Measurements from ENCODE around the gene PRSS16. TPM values are rescaled to one million over a fixed set of nuclear protein-coding genes. Genes with fewer than 3 reads are reported as not detected.

PRSS16 gene
- total RNA-seq, 2 donors from 2014 or later, result 12.5 to 14.1 TPM

GRCh38 chr6:27294409-27294808 is 46.9 kb downstream of the PRSS16 start:
- Histone ChIP-seq H3K27ac (ENCODE audit: low read depth, low read length) (no peak overlapping the region), H3K4me3 (ENCODE audit: low read length) (peak overlapping the region; percentile 91), H3K9me3 (ENCODE audit: control insufficient read depth, low read length) (no peaks in the 10 kb centered on the region), H3K36me3 (ENCODE audit: control insufficient read depth, insufficient read depth, low read length) (no peaks in the 10 kb centered on the region), H3K9ac (ENCODE audit: extremely low read depth, low read length, poor library complexity, severe bottlenecking) (no peak overlapping the region), H3K4me1 (ENCODE audit: control insufficient read depth, insufficient read depth, low read length) (no peaks in the 10 kb centered on the region), H3K27me3 (ENCODE audit: control insufficient read depth, insufficient read depth, low read length, poor library complexity, severe bottlenecking) (peaks cover 27% of the 10 kb centered on the region)
- DNase-seq, result no peak
- TF ChIP-seq CTCF (conservative IDR thresholded peaks at IDR 0.05), result no peak
- peaks cover 26% of the 10 kb centered on the region for H3K4me1 Mint-ChIP-seq
- WGBS, 2 experiments (ENCODE audit: insufficient coverage in 1 of 2, insufficient read length in 1 of 2), result 67 to 70% methylated on average over 2 to 5 of the region's 5 CpGs
- H3K27me3 Mint-ChIP-seq (ENCODE audit: insufficient read depth), result peaks cover 38% of the 10 kb centered on the region
- no peaks in the 10 kb centered on the region for H3K36me3 Mint-ChIP-seq (ENCODE audit: low read depth)
- H3K27ac Mint-ChIP-seq, result no peak overlapping the region
- peak overlapping the region; percentile 70 for H3K4me3 Mint-ChIP-seq
- no peaks in the 10 kb centered on the region for H3K9me3 Mint-ChIP-seq

GRCh38 chr6:27295301-27296079 is 48.0 kb downstream of the PRSS16 start:
- no peaks in the 10 kb centered on the region for H3K9me3 Mint-ChIP-seq
- no peaks in the 10 kb centered on the region for H3K9me3 ChIP-seq (ENCODE audit: control insufficient read depth, low read length)
- peaks cover 18% of the 10 kb centered on the region for H3K27me3 ChIP-seq (ENCODE audit: control insufficient read depth, insufficient read depth, low read length, poor library complexity, severe bottlenecking)
- H3K4me1 ChIP-seq (ENCODE audit: control insufficient read depth, insufficient read depth, low read length), result no peaks in the 10 kb centered on the region
- no peak overlapping the region for H3K27ac ChIP-seq (ENCODE audit: low read depth, low read length)
- H3K9ac ChIP-seq (ENCODE audit: extremely low read depth, low read length, poor library complexity, severe bottlenecking), result peak overlapping the region; percentile 21
- H3K27me3 Mint-ChIP-seq (ENCODE audit: insufficient read depth), result peaks cover 29% of the 10 kb centered on the region
- WGBS, 2 experiments (ENCODE audit: insufficient coverage in 1 of 2, insufficient read length in 1 of 2), result 3 to 4% methylated on average over 14 to 20 of the region's 20 CpGs
- peak overlapping the region; percentile 82 for H3K27ac Mint-ChIP-seq
- no peaks in the 10 kb centered on the region for H3K36me3 ChIP-seq (ENCODE audit: control insufficient read depth, insufficient read depth, low read length)
- peak; percentile 82 for DNase-seq
- peak overlapping the region; percentile 70 for H3K4me3 Mint-ChIP-seq
- H3K4me3 ChIP-seq (ENCODE audit: low read length), result peak overlapping the region; percentile 91
- peaks cover 20% of the 10 kb centered on the region for H3K4me1 Mint-ChIP-seq
- no peak for TF ChIP-seq CTCF (conservative IDR thresholded peaks at IDR 0.05)
- H3K36me3 Mint-ChIP-seq (ENCODE audit: low read depth), result no peaks in the 10 kb centered on the region

GRCh38 chr6:27296106-27296783 is 48.7 kb downstream of the PRSS16 start:
- Histone ChIP-seq H3K9me3 (ENCODE audit: control insufficient read depth, low read length) (no peaks in the 10 kb centered on the region), H3K4me3 (ENCODE audit: low read length) (peak overlapping the region; percentile 91), H3K4me1 (ENCODE audit: control insufficient read depth, insufficient read depth, low read length) (no peaks in the 10 kb centered on the region), H3K27ac (ENCODE audit: low read depth, low read length) (no peak overlapping the region), H3K9ac (ENCODE audit: extremely low read depth, low read length, poor library complexity, severe bottlenecking) (peak overlapping the region; percentile 21), H3K27me3 (ENCODE audit: control insufficient read depth, insufficient read depth, low read length, poor library complexity, severe bottlenecking) (peaks cover 11% of the 10 kb centered on the region), H3K36me3 (ENCODE audit: control insufficient read depth, insufficient read depth, low read length) (no peaks in the 10 kb centered on the region)
- Mint-ChIP-seq H3K4me1 (peaks cover 19% of the 10 kb centered on the region), H3K27me3 (ENCODE audit: insufficient read depth) (peaks cover 22% of the 10 kb centered on the region), H3K4me3 (peak overlapping the region; percentile 70), H3K36me3 (ENCODE audit: low read depth) (no peaks in the 10 kb centered on the region), H3K27ac (peak overlapping the region; percentile 82), H3K9me3 (no peaks in the 10 kb centered on the region)
- no peak for TF ChIP-seq CTCF (conservative IDR thresholded peaks at IDR 0.05)
- peak; percentile 89 for DNase-seq
- WGBS, 2 experiments (ENCODE audit: insufficient coverage in 1 of 2, insufficient read length in 1 of 2), result 1% methylated on average over 16 to 27 of the region's 27 CpGs

Measured in endodermal cell (in vitro differentiated cells).